PFSK-1 (cell line): ENCODE results near the gene HDAC4.

Experiments used
- FOXP2 ChIP-seq: optimal IDR thresholded peaks from 2 replicates; pipeline ENCODE3; 2011; ENCODE audit warnings: borderline replicate concordance, control low read depth, inconsistent platforms; ENCODE audit not compliant: insufficient read depth; ENCODE audit errors: extremely low read length, extremely low read depth
- POLR2AphosphoS5 ChIP-seq: IDR thresholded peaks from 2 replicates; pipeline ENCODE4 v1.6.1; 2012; ENCODE audit warnings: low read depth, mild to moderate bottlenecking, control low read depth, low read length, moderate library complexity
- REST ChIP-seq, 2 experiments: IDR thresholded peaks; 2 replicates each; pipeline versions ENCODE4 v1.6.1 to v1.8.0; 2011 to 2012; ENCODE audit warnings: low read depth in 2 of 2, low read length in 2 of 2, control low read depth in 1 of 2, inconsistent platforms in 1 of 2, mild to moderate bottlenecking in 1 of 2, moderate library complexity in 1 of 2; ENCODE audit not compliant: insufficient read depth in 1 of 2
- SIN3A ChIP-seq: IDR thresholded peaks from 2 replicates; pipeline ENCODE4 v1.6.1; 2012; ENCODE audit warnings: mild to moderate bottlenecking, low read length, moderate library complexity, borderline replicate concordance; ENCODE audit not compliant: insufficient read depth
- TAF1 ChIP-seq: IDR thresholded peaks from 2 replicates; pipeline ENCODE4 v1.6.1; 2012; ENCODE audit warnings: low read length, control low read depth, borderline replicate concordance; ENCODE audit not compliant: insufficient read depth

HDAC4 gene

GRCh38 chr2:239343460-239343859, 57.4 kb downstream of the HDAC4 start:
- no peak for TF ChIP-seq TAF1
- TF ChIP-seq REST (IDR thresholded peaks at IDR 0.05; ENCODE audit: insufficient read depth in 1 of 2, low read depth in 2 of 2, low read length in 2 of 2) = no peak
- TF ChIP-seq SIN3A = no peak
- TF ChIP-seq POLR2AphosphoS5 = no peak
- TF ChIP-seq FOXP2 = no peak

- TF ChIP-seq REST (IDR thresholded peaks at IDR 0.05; ENCODE audit: insufficient read depth in 1 of 2, low read depth in 2 of 2, low read length in 2 of 2) = no peak
- TF ChIP-seq POLR2AphosphoS5 = no peak
- TF ChIP-seq TAF1 = no peak
- no peak for TF ChIP-seq SIN3A
- no peak for TF ChIP-seq FOXP2
Observed at GRCh38 chr2:239341840-239342239, 59.0 kb downstream of the HDAC4 start.

- TF ChIP-seq SIN3A (no peak), POLR2AphosphoS5 (no peak), FOXP2 (no peak), TAF1 (no peak), REST (IDR thresholded peaks at IDR 0.05; ENCODE audit: insufficient read depth in 1 of 2, low read depth in 2 of 2, low read length in 2 of 2) (no peak)
Observed at GRCh38 chr2:239341146-239341732, 59.6 kb downstream of the HDAC4 start.

- TF ChIP-seq TAF1 (no peak), SIN3A (no peak), FOXP2 (no peak), POLR2AphosphoS5 (no peak), REST (IDR thresholded peaks at IDR 0.05; ENCODE audit: insufficient read depth in 1 of 2, low read depth in 2 of 2, low read length in 2 of 2) (no peak)
Observed at GRCh38 chr2:239339726-239340601, 60.9 kb downstream of the HDAC4 start.
